Measurements from ENCODE around the gene MAGEB1. TPM values are rescaled to one million over a fixed set of nuclear protein-coding genes. Genes with fewer than 3 reads are reported as not detected.

Gene MAGEB1
- total RNA-seq, 1 experiment from 2014 or later: 0.17 TPM

GRCh38 chrX:30262763-30263162, 15.8 kb downstream of the MAGEB1 start:
- H3K27ac Mint-ChIP-seq: no peak overlapping the region

More at GRCh38 chrX:30262763-30263162, 15.8 kb downstream of the MAGEB1 start:
- Histone ChIP-seq H4K5ac (ENCODE audit: insufficient read length, low read depth, low read length) (no peak overlapping the region), H3K18ac (ENCODE audit: insufficient read length, low read depth, low read length) (no peak overlapping the region), H3K23me2 (ENCODE audit: insufficient read length, low read depth, low read length, poor library complexity, severe bottlenecking) (no peaks in the 10 kb centered on the region), H3K56ac (ENCODE audit: insufficient read length, low read depth, low read length) (no peak overlapping the region), H3K27me3 (ENCODE audit: insufficient read depth, low read length) (no peaks in the 10 kb centered on the region), H3K79me2 (ENCODE audit: insufficient read depth, low read length) (no peaks in the 10 kb centered on the region), H4K91ac (ENCODE audit: insufficient read length, low read depth, low read length) (no peak overlapping the region), H3K27ac (ENCODE audit: insufficient read length, low read depth, low read length) (no peak overlapping the region), H2BK20ac (ENCODE audit: low read depth, low read length, poor library complexity, severe bottlenecking) (no peak overlapping the region), H2BK15ac (ENCODE audit: low read depth, low read length) (no peak overlapping the region), H4K8ac (replicated peaks; ENCODE audit: insufficient read length, low read depth, low read length) (no peak overlapping the region), H3K9me3 (ENCODE audit: control insufficient read depth, low read depth, low read length) (no peaks in the 10 kb centered on the region), H3K4ac (ENCODE audit: low read depth, low read length) (no peak overlapping the region), H3K4me2 (ENCODE audit: insufficient read depth, insufficient read length, low read length) (no peak overlapping the region), H3K4me1 (ENCODE audit: insufficient read depth, low read length) (no peaks in the 10 kb centered on the region), H2BK5ac (ENCODE audit: insufficient read length, low read length) (no peak overlapping the region), H2BK12ac (ENCODE audit: insufficient read length, low read depth, low read length) (no peak overlapping the region), H3K23ac (ENCODE audit: insufficient read length, low read depth, low read length) (no peak overlapping the region), H2AK5ac (ENCODE audit: insufficient read length, low read length) (no peak overlapping the region), H2AFZ (ENCODE audit: low read length) (no peak overlapping the region), H3K14ac (ENCODE audit: insufficient read depth, low read length) (no peak overlapping the region), H3T11ph (ENCODE audit: low read length) (no peak overlapping the region), H2BK120ac (ENCODE audit: low read depth, low read length, poor library complexity, severe bottlenecking) (no peak overlapping the region), H4K20me1 (ENCODE audit: control insufficient read depth, insufficient read depth, insufficient read length) (no peaks in the 10 kb centered on the region), H3K79me1 (ENCODE audit: insufficient read depth, low read depth, low read length, poor library complexity, severe bottlenecking) (no peaks in the 10 kb centered on the region), H3K9ac (ENCODE audit: extremely low read depth, insufficient read length, low read length) (no peak overlapping the region)
- Mint-ChIP-seq H3K9me3 (peaks cover 0 to 28% of the 10 kb centered on the region in 2 experiments; a peak in 4 of 5 replicates), H3K27me3 (ENCODE audit: low read depth) (no peaks in the 10 kb centered on the region), H3K4me1 (peaks cover 3% of the 10 kb centered on the region in 2 experiments; a peak in 3 of 4 replicates), H3K4me3 (no peak overlapping the region), H3K36me3 (ENCODE audit: insufficient read depth in 1 of 3, low read depth in 3 of 3) (0 out of 7 replicates have a peak, but pooled peaks cover 0 to 3% (median 0%) of the 10 kb centered on the region in 3 experiments)
- TF ChIP-seq CTCF (conservative IDR thresholded peaks at IDR 0.05): no peak
- no CpG with 5 or more reads among the region's 1 CpG for WGBS (ENCODE audit: extremely low coverage, insufficient read length, low lambda C conversion rate)
- DNase-seq: no peak

All from H9 (cell line).